Activated T-cell treated with anti-CD3 and anti-CD28 coated beads, Interleukin-2, amount 50 U/mL, for 72 hours (primary cell): ENCODE data around the gene GALNT2. TPM values are rescaled to one million over a fixed set of nuclear protein-coding genes. Genes with fewer than 3 reads are reported as not detected.

ENCODE experiments used
- ATAC-seq, 2 donors: fragments of 150-1000 bp; cut with Tn5 transposase; replicated peaks in 1 of 2; 2 replicates each; pipeline ENCODE4 v1.10.0; 2021; ENCODE audit warnings: moderate library complexity in 2 of 2, mild to moderate bottlenecking in 1 of 2
- DNase-seq, 2 donors: peaks; one replicate each; pipeline ENCODE4 v3.0.0; 2021 to 2022; ENCODE audit warnings: mixed read lengths in 1 of 2
- H3K27ac Mint-ChIP-seq: one replicate; pipeline ENCODE4 v1.8.0; 2022; ENCODE audit warnings: mild to moderate bottlenecking, moderate library complexity, mixed read lengths
- H3K27me3 Mint-ChIP-seq: one replicate; pipeline ENCODE4 v1.8.0; 2022; ENCODE audit warnings: low read depth, mixed read lengths
- H3K36me3 Mint-ChIP-seq, 2 donors: one replicate each; pipeline ENCODE4 v1.8.0; 2022; ENCODE audit warnings: mixed read lengths in 2 of 2, mild to moderate bottlenecking in 1 of 2; ENCODE audit not compliant: insufficient read depth in 2 of 2
- H3K4me1 Mint-ChIP-seq: one replicate; pipeline ENCODE4 v1.8.0; 2022; ENCODE audit warnings: low read depth, mixed read lengths
- H3K4me3 Mint-ChIP-seq, 2 donors: one replicate each; pipeline ENCODE4 v1.8.0; 2022; ENCODE audit warnings: mild to moderate bottlenecking in 2 of 2, mixed read lengths in 2 of 2, moderate library complexity in 2 of 2
- H3K9me3 Mint-ChIP-seq, 2 donors: one replicate each; pipeline ENCODE4 v1.8.0; 2022; ENCODE audit warnings: mixed read lengths in 2 of 2
- total RNA-seq, 2 donors: library from RNA; stranded (reverse); gene quantifications; one replicate each; pipeline ENCODE4 v1.2.3, GENCODE V29; 2022

Gene GALNT2
- total RNA-seq, 2 donors from 2014 or later: 50.2 to 67.6 TPM

DNA sequence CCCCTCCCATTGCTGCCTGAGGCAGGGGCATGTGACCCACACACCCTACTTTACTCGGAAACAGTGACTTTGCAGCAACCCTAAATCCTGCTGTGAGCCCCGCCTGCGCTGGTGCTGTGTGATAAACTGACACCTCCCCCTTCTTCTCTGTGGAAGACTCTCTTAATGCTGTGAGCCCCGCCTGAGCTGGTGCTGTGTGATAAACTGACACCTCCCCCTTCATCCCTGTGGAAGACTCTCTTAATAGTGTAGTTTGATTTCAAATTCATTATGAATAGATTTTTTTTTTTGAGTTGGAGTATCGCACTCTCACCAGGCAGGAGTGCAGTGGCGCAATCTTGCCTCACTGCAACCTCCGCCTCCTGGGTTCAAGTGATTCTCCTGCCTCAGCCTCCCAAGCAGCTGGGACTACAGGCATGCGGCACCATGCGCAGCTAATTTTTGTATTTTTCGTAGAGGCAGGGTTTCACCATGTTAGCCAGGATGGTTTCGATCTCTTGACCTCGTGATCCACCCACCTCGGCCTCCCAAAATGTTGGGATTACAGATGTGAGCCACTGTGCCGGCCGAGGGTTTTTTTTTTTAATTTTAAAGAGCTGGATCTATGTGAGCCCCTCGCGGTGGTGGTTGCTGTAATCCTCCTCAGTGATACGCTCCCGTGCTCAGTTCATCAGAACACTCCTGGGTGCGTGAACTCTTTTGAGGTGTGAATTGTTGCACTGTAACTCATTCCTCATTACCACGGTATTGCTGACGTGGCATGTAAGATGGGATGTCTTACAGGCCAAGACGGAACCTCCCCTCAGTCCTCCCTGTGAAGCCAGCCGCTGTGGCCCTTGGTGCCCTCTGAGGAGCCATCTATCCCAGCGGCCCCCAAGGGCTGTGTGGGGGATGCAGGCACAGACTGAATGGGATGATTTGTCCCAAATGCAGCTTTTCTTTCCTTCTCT lies 60.3 kb downstream of the GALNT2 start:
- DNase-seq (peak; percentile 30 to 66), ATAC-seq (peak; percentile 49 to 61)
- H3K27ac Mint-ChIP-seq: peak overlapping the region; percentile 24
- no peaks in the 10 kb centered on the region for H3K27me3 Mint-ChIP-seq
- H3K9me3 Mint-ChIP-seq: no peaks in the 10 kb centered on the region
- H3K36me3 Mint-ChIP-seq: no peaks in the 10 kb centered on the region
- H3K4me1 Mint-ChIP-seq: peaks cover 75% of the 10 kb centered on the region
- peak overlapping the region; percentile 51 to 80 for H3K4me3 Mint-ChIP-seq

- ATAC-seq (no peak), DNase-seq (no peak)
- H3K9me3 Mint-ChIP-seq: no peaks in the 10 kb centered on the region
- no peak overlapping the region for H3K27ac Mint-ChIP-seq
- no peaks in the 10 kb centered on the region for H3K27me3 Mint-ChIP-seq
- no peak overlapping the region for H3K4me3 Mint-ChIP-seq
- H3K36me3 Mint-ChIP-seq: no peaks in the 10 kb centered on the region
- peaks cover 73% of the 10 kb centered on the region for H3K4me1 Mint-ChIP-seq
Measured at GRCh38 chr1:230128569-230129285, 61.7 kb downstream of the GALNT2 start.

- Mint-ChIP-seq H3K36me3 (no peaks in the 10 kb centered on the region), H3K27ac (no peak overlapping the region), H3K27me3 (no peaks in the 10 kb centered on the region), H3K4me1 (peaks cover 71% of the 10 kb centered on the region), H3K9me3 (no peaks in the 10 kb centered on the region), H3K4me3 (no peak overlapping the region)
- ATAC-seq (no peak), DNase-seq (no peak)
Measured at GRCh38 chr1:230129341-230129740, 62.3 kb downstream of the GALNT2 start.

GRCh38 chr1:230130172-230130944 lies 63.3 kb downstream of the GALNT2 start:
- ATAC-seq (no peak), DNase-seq (no peak)
- Mint-ChIP-seq H3K36me3 (no peaks in the 10 kb centered on the region), H3K27me3 (no peaks in the 10 kb centered on the region), H3K4me1 (peaks cover 67% of the 10 kb centered on the region), H3K9me3 (no peaks in the 10 kb centered on the region), H3K4me3 (no peak overlapping the region), H3K27ac (no peak overlapping the region)

DNA sequence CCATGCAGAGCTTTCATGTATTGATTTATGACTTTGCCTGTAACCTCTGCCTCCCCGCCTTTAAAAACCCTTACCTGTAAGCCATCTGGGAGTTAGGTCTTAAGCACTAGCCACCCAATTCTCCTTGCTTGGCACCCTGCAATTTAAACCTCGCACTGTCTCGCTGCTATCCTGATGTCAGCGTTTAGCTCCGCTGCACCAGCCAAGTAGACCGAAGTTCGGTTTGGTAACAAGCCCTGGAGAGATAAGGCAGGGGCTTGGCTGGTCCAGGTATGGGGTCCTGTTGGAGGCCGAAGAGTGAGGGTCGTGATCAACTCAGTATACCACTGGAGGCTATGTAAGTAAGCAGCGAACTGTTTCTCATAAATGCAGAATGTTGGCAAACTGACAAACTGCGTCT lies 64.4 kb downstream of the GALNT2 start:
- no peak for ATAC-seq
- Mint-ChIP-seq H3K4me3 (no peak overlapping the region), H3K36me3 (no peaks in the 10 kb centered on the region), H3K27ac (no peak overlapping the region), H3K27me3 (no peaks in the 10 kb centered on the region), H3K9me3 (no peaks in the 10 kb centered on the region), H3K4me1 (peaks cover 56% of the 10 kb centered on the region)
- DNase-seq: no peak

GRCh38 chr1:230132758-230133157 lies 65.7 kb downstream of the GALNT2 start:
- Mint-ChIP-seq H3K4me3 (no peak overlapping the region), H3K4me1 (peaks cover 43% of the 10 kb centered on the region), H3K9me3 (no peaks in the 10 kb centered on the region), H3K27ac (no peak overlapping the region), H3K36me3 (no peaks in the 10 kb centered on the region), H3K27me3 (no peaks in the 10 kb centered on the region)
- DNase-seq: no peak
- no peak for ATAC-seq

DNA sequence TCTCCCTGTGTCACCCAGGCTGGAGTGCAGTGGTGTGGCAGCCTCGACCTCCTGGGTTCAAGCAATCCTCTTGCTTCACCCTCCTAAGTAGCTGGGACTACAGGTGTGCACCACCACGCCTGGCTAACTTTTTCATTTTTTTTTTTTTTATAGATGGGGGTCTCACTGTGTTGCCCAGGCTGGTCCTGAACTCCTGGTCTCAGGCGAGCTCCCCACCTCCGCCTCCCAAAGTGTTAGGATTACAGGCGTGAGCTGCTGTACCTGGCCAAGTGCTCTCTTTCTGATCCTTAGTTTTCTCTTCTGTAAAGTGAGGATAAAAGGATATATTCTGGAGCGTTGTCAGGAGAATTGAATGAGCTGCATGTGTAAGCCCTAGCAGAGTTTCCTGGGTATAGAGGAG lies 68.7 kb downstream of the GALNT2 start:
- no peaks in the 10 kb centered on the region for H3K27me3 Mint-ChIP-seq
- ATAC-seq: no peak
- H3K27ac Mint-ChIP-seq: no peak overlapping the region
- DNase-seq: no peak
- H3K36me3 Mint-ChIP-seq: peaks cover 0 to 1% of the 10 kb centered on the region in 2 donors
- H3K4me1 Mint-ChIP-seq: peaks cover 31% of the 10 kb centered on the region
- H3K4me3 Mint-ChIP-seq: no peak overlapping the region
- H3K9me3 Mint-ChIP-seq: no peaks in the 10 kb centered on the region

DNA sequence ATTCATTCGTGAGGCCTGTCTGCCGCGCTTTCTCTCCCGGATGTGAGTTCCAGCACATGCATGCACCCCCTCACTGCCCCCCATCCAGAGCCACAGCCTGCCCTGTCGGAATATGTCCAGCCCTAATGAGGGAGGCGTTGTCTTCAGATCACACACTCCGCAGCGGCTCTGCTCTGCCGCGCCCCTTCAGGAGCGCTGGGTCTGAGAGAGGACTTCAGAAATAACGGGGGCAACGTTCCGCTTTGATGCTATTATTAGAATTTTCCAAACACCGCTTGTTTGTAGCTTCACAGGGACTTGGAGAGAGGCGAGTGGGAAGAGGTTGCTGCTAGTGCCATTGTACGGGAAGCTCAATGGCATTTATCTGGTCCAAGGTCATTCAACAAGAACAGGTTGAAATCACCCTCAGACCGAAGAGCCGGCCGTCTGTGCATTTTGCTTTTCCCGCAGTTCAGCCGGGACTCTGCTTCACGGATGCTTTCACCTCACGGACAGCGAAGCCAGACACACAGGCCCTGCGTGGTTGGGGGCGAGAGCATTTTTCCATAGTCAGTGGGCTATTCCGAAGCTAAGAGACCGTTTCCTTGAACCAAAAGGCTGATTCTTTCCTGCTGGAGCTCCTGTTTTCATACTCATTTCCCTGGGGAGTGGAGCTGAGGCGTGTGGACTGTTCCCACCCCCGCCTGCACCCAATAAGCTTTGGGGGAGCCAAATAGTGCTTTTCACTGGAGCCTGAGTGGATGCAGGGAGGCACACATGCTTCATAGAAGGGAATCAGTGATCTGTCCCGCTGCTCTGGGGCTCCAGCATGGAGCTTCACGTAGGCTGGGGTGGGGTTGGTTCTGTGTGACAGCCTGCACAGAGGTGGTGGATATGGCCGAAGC lies 69.7 kb downstream of the GALNT2 start:
- ATAC-seq (no peak), DNase-seq (no peak)
- Mint-ChIP-seq H3K27me3 (no peaks in the 10 kb centered on the region), H3K27ac (no peak overlapping the region), H3K4me3 (no peak overlapping the region), H3K36me3 (peaks cover 0 to 1% of the 10 kb centered on the region in 2 donors), H3K9me3 (no peaks in the 10 kb centered on the region), H3K4me1 (peaks cover 39% of the 10 kb centered on the region)

GRCh38 chr1:230137337-230137815 lies 70.3 kb downstream of the GALNT2 start:
- Mint-ChIP-seq H3K4me3 (no peak overlapping the region), H3K27me3 (no peaks in the 10 kb centered on the region), H3K27ac (no peak overlapping the region), H3K9me3 (no peaks in the 10 kb centered on the region), H3K4me1 (peaks cover 34% of the 10 kb centered on the region), H3K36me3 (peaks cover 0 to 1% of the 10 kb centered on the region in 2 donors)
- ATAC-seq (no peak), DNase-seq (no peak)

DNA sequence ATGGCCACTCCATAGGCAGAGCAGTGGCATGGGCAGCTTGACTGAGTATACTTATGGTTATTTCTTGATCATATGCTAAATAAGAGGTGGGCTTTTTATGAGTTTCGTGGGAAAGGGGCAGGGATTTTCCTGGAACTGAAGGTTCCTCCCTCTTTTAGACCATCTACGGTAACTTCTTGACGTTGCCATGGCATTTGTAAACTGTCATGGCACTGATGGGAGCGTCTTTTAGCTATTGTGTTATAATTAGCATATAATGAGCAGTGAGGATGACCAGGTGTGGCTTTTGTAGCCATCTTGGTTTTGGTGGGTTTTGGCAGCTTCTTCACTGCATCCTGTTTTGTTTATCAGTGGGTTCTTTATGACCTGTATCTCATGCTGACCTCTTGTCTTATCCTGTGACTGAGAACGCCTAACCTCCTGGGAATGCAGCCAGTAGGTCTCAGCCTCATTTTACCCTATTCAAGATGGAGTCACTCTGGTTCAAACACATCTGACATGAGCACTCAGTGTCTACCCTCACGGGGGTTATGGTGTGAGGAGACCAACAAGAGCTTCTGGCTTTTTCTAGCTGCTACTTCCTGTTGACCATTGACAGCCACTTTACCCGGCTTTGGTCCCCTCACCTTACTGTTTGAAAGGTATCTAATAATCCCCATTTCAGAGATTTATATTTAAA lies 71.7 kb downstream of the GALNT2 start:
- H3K4me3 Mint-ChIP-seq: no peak overlapping the region
- DNase-seq (no peak), ATAC-seq (no peak)
- no peaks in the 10 kb centered on the region for H3K27me3 Mint-ChIP-seq
- H3K27ac Mint-ChIP-seq: no peak overlapping the region
- H3K9me3 Mint-ChIP-seq: no peaks in the 10 kb centered on the region
- peaks cover 0 to 1% of the 10 kb centered on the region in 2 donors for H3K36me3 Mint-ChIP-seq
- H3K4me1 Mint-ChIP-seq: peaks cover 33% of the 10 kb centered on the region

- Mint-ChIP-seq H3K27ac (no peak overlapping the region), H3K36me3 (peaks cover 0 to 1% of the 10 kb centered on the region in 2 donors), H3K4me1 (peaks cover 35% of the 10 kb centered on the region), H3K27me3 (no peaks in the 10 kb centered on the region), H3K4me3 (no peak overlapping the region), H3K9me3 (no peaks in the 10 kb centered on the region)
- DNase-seq (no peak), ATAC-seq (no peak)
Measured at GRCh38 chr1:230139315-230139714, 72.3 kb downstream of the GALNT2 start.

DNA sequence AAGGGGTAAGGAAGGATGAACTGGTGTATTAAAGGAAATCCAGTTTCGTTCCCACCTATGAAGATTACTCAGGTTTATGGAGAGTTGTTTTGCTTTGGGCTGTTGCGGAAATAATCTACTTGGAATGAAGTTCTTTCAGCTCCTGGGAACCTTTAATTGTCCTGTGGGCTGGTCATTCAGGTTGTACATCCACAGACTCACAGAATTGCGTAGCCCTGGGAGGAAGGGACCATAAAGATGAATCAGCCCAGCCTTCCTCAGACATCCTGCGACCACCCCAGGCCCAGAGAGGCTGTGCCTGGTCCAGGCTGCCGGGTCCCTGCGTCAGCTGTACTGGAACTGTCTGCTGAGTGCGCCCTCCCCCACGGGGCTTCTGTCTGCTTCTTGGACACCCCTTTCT lies 72.7 kb downstream of the GALNT2 start:
- H3K4me3 Mint-ChIP-seq: no peak overlapping the region
- H3K4me1 Mint-ChIP-seq: peaks cover 35% of the 10 kb centered on the region
- H3K27ac Mint-ChIP-seq: no peak overlapping the region
- no peaks in the 10 kb centered on the region for H3K9me3 Mint-ChIP-seq
- peaks cover 0 to 3% of the 10 kb centered on the region in 2 donors for H3K36me3 Mint-ChIP-seq
- DNase-seq (no peak), ATAC-seq (no peak)
- H3K27me3 Mint-ChIP-seq: no peaks in the 10 kb centered on the region
